Testis (tissue), 2 donors: Measurements from ENCODE around the gene BMP7.

Source experiments
- CTCF ChIP-seq, 3 experiments: fragments of 450-650 bp in 2 of 3; fragments of 200-600 bp in 1 of 3; sonication (generic) in 1 of 3; IDR thresholded peaks; one replicate each; pipeline ENCODE4 v1.5.1; 2016 to 2019; ENCODE audit warnings: antibody characterized with exemption in 3 of 3, mild to moderate bottlenecking in 2 of 3, moderate library complexity in 1 of 3
- POLR2A ChIP-seq: fragments of 450-650 bp; IDR thresholded peaks from one replicate; pipeline ENCODE4 v1.6.1; 2017; ENCODE audit warnings: antibody characterized with exemption, mild to moderate bottlenecking, moderate library complexity

GRCh38 chr20:57278457-57278856, 12.0 kb upstream of the BMP7 start:
- TF ChIP-seq CTCF (IDR thresholded peaks at IDR 0.05) (no peak), POLR2A (no peak)
